Hepatocyte (in vitro differentiated cells): Measurements from ENCODE around the gene COX5A. TPM values are rescaled to one million over a fixed set of nuclear protein-coding genes. Genes with fewer than 3 reads are reported as not detected.
"Not testable (repeated sequence)": the region's sequence is repeated elsewhere in the genome, so short reads cannot be mapped to it uniquely, and the experiment has no call there.

ENCODE experiments used
- DNase-seq: peaks from one replicate; pipeline ENCODE4 v3.0.0-alpha.2; 2016; ENCODE audit warnings: low spot score
- H2AFZ ChIP-seq: fragments of 200-600 bp; sonication (generic); 2 replicates; pipeline ENCODE4 v1.6.0; 2016; ENCODE audit warnings: antibody characterized with exemption, mild to moderate bottlenecking
- H3K27ac ChIP-seq: fragments of 200-600 bp; sonication (generic); 2 replicates; pipeline ENCODE4 v1.5.1; 2016; ENCODE audit warnings: mild to moderate bottlenecking
- H3K27me3 ChIP-seq: fragments of 200-600 bp; sonication (generic); 2 replicates; pipeline ENCODE4 v1.6.1; 2016
- H3K36me3 ChIP-seq: fragments of 200-600 bp; sonication (generic); replicated peaks from 2 replicates; pipeline ENCODE4 v1.5.1; 2016; ENCODE audit warnings: low read depth; ENCODE audit not compliant: insufficient read depth
- H3K4me1 ChIP-seq: fragments of 200-600 bp; sonication (generic); 2 replicates; pipeline ENCODE4 v1.5.1; 2016; ENCODE audit warnings: mild to moderate bottlenecking, moderate library complexity; ENCODE audit not compliant: insufficient read depth
- H3K4me2 ChIP-seq: fragments of 200-600 bp; sonication (generic); 2 replicates; pipeline ENCODE4 v1.6.0; 2016
- H3K4me3 ChIP-seq: fragments of 200-600 bp; sonication (generic); 2 replicates; pipeline ENCODE4 v1.5.1; 2016; ENCODE audit warnings: mild to moderate bottlenecking
- H3K79me2 ChIP-seq: fragments of 200-600 bp; sonication (generic); 2 replicates; pipeline ENCODE4 v1.6.0; 2017; ENCODE audit warnings: mild to moderate bottlenecking
- H3K9me2 ChIP-seq: fragments of 200-600 bp; sonication (generic); replicated peaks from 2 replicates; pipeline ENCODE4 v1.6.0; 2017; ENCODE audit warnings: mild to moderate bottlenecking; ENCODE audit not compliant: insufficient read depth
- H3K9me3 ChIP-seq: fragments of 200-600 bp; sonication (generic); 2 replicates; pipeline ENCODE4 v1.5.1; 2016; ENCODE audit warnings: low read depth, mild to moderate bottlenecking
- H4K20me1 ChIP-seq: fragments of 200-600 bp; sonication (generic); 2 replicates; pipeline ENCODE4 v1.6.0; 2016; ENCODE audit warnings: mild to moderate bottlenecking; ENCODE audit not compliant: insufficient read depth, poor library complexity, severe bottlenecking
- CTCF ChIP-seq: fragments of 200-600 bp; sonication (generic); IDR thresholded peaks from 2 replicates; pipeline ENCODE4 v1.5.1; 2016; ENCODE audit warnings: antibody characterized with exemption, mild to moderate bottlenecking; ENCODE audit not compliant: poor library complexity
- EZH2 ChIP-seq: fragments of 200-600 bp; sonication (generic); IDR thresholded peaks from 2 replicates; pipeline ENCODE4 v1.6.1; 2016; ENCODE audit warnings: antibody characterized with exemption, mild to moderate bottlenecking, borderline replicate concordance
- EZH2phosphoT487 ChIP-seq: fragments of 200-600 bp; sonication (generic); IDR thresholded peaks from one replicate; pipeline ENCODE4 v1.6.1; 2018; ENCODE audit warnings: antibody characterized with exemption, mild to moderate bottlenecking, low read depth, moderate library complexity; ENCODE audit not compliant: unreplicated experiment, severe bottlenecking
- WGBS: methylation state at CpG from one replicate; pipeline ENCODE4 v1.1.6; 2016; ENCODE audit warnings: low lambda C conversion rate; ENCODE audit errors: missing lambda C conversion rate; 5-methylcytosine and 5-hydroxymethylcytosine counted together
- polyA plus RNA-seq: library from polyadenylated mRNA; unstranded; fragments of >200 nt; fragmentation: Nextera tagmentation; extraction: Ambion mirVana; gene quantifications from 2 replicates; pipeline ENCODE4 v1.2.1, GENCODE V29; 2016
- total RNA-seq: library from RNA; depleted of rRNA; stranded (reverse); fragments of >200 nt; gene quantifications from 2 replicates; pipeline ENCODE4 v1.2.3, GENCODE V29; 2014

The COX5A gene
- total and polyA plus RNA-seq, 2 experiments from 2014 or later, result 151 to 449 TPM

DNA sequence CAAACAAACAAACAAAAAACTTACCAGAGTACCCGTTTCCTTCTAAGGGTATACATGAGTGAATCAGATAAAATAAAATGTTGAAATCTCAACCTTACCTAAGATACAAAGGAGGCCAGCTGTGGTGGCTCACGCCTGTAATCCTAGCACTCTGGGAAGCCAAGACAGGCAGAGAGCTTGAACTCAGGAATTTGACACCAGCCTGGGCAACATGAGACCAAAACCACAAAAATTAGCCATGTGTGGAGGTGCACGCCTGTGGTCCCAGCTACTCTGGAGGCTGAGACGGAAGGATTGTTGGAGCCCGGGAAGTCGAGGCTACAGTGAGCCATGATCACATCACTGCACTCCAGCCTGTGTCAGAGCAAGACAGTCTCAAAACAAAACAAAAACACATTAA, 20.2 kb downstream of the COX5A start:
- Histone ChIP-seq H3K4me1 (no peaks in the 10 kb centered on the region), H4K20me1 (no peaks in the 10 kb centered on the region), H3K36me3 (no peaks in the 10 kb centered on the region), H3K9me2 (no peaks in the 10 kb centered on the region), H3K4me3 (no peak overlapping the region), H3K27me3 (no peaks in the 10 kb centered on the region), H3K27ac (no peak overlapping the region), H2AFZ (no peak overlapping the region), H3K4me2 (no peak overlapping the region), H3K79me2 (no peaks in the 10 kb centered on the region), H3K9me3 (no peaks in the 10 kb centered on the region)
- TF ChIP-seq EZH2phosphoT487 (no peak), EZH2 (no peak), CTCF (no peak)
- WGBS, result 95% methylated on average over 6 of the region's 6 CpGs
- no peak for DNase-seq

GRCh38 chr15:74913799-74914198, 24.1 kb downstream of the COX5A start:
- H4K20me1 ChIP-seq, H3K4me2 ChIP-seq, H2AFZ ChIP-seq, H3K79me2 ChIP-seq, H3K9me3 ChIP-seq, DNase-seq, H3K27me3 ChIP-seq, H3K27ac ChIP-seq, H3K9me2 ChIP-seq, H3K36me3 ChIP-seq, H3K4me1 ChIP-seq, H3K4me3 ChIP-seq: not testable (repeated sequence)
- WGBS, result 96% methylated on average over 8 of the region's 8 CpGs

DNA sequence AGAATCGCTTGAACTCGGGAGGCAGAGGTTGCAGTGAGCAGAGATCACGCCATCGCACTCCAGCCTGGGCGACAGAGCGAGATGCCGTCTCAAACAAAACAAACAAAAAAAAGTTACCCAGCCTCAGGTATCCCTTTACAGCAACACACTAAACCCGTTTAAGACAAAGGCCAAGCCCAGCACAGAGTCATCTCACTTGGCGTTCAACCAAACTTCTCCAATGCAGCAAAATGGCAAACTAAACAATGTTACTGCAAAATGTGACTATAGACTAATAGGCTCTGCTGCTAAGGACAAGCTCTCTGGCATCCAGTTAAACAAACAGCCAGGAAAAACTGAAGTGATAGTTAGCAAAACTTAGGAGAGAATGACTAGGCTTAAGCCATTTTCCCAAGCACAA, 24.8 kb downstream of the COX5A start:
- H3K9me3 ChIP-seq, result no peaks in the 10 kb centered on the region
- H3K36me3 ChIP-seq, result no peaks in the 10 kb centered on the region
- DNase-seq, result no peak
- no peak overlapping the region for H2AFZ ChIP-seq
- H3K4me3 ChIP-seq, result no peak overlapping the region
- WGBS, result 97% methylated on average over 9 of the region's 9 CpGs
- no peaks in the 10 kb centered on the region for H4K20me1 ChIP-seq
- H3K79me2 ChIP-seq, result no peaks in the 10 kb centered on the region
- no peaks in the 10 kb centered on the region for H3K9me2 ChIP-seq
- H3K4me1 ChIP-seq, result no peaks in the 10 kb centered on the region
- TF ChIP-seq EZH2, result no peak
- no peak for TF ChIP-seq EZH2phosphoT487
- TF ChIP-seq CTCF, result no peak
- H3K27me3 ChIP-seq, result no peaks in the 10 kb centered on the region
- no peak overlapping the region for H3K27ac ChIP-seq
- H3K4me2 ChIP-seq, result no peak overlapping the region

GRCh38 chr15:74908635-74909034, 29.2 kb downstream of the COX5A start:
- H3K27me3 ChIP-seq, result no peaks in the 10 kb centered on the region
- no peak overlapping the region for H2AFZ ChIP-seq
- TF ChIP-seq EZH2phosphoT487, result no peak
- TF ChIP-seq CTCF, result no peak
- no peak for TF ChIP-seq EZH2
- peaks cover 8% of the 10 kb centered on the region for H3K36me3 ChIP-seq
- H3K4me3 ChIP-seq, result no peak overlapping the region
- peaks cover 21% of the 10 kb centered on the region for H3K79me2 ChIP-seq
- DNase-seq, result no peak
- no peaks in the 10 kb centered on the region for H3K9me2 ChIP-seq
- peaks cover 17% of the 10 kb centered on the region for H3K4me1 ChIP-seq
- 80% methylated on average over 4 of the region's 4 CpGs for WGBS
- no peak overlapping the region for H3K27ac ChIP-seq
- H3K4me2 ChIP-seq, result no peak overlapping the region
- no peaks in the 10 kb centered on the region for H3K9me3 ChIP-seq
- H4K20me1 ChIP-seq, result no peaks in the 10 kb centered on the region
